BLaER1 (cell line): ENCODE results near the gene SEC61A1.

Experiments
- H3K27ac ChIP-seq: shearing (Covaris generic); formaldehyde crosslinking; 2 replicates; pipeline ENCODE4 v1.8.1; 2022
- H3K27me3 ChIP-seq: shearing (Covaris generic); formaldehyde crosslinking; 2 replicates; pipeline ENCODE4 v1.8.1; 2022
- H3K36me3 ChIP-seq: shearing (Covaris generic); formaldehyde crosslinking; 2 replicates; pipeline ENCODE4 v1.8.1; 2022
- H3K4me1 ChIP-seq: shearing (Covaris generic); formaldehyde crosslinking; 2 replicates; pipeline ENCODE4 v1.8.1; 2022
- H3K4me2 ChIP-seq: shearing (Covaris generic); formaldehyde crosslinking; 2 replicates; pipeline ENCODE4 v1.8.1; 2022
- H3K4me3 ChIP-seq: shearing (Covaris generic); formaldehyde crosslinking; 2 replicates; pipeline ENCODE4 v1.8.1; 2022
- H3K9ac ChIP-seq: shearing (Covaris generic); formaldehyde crosslinking; 2 replicates; pipeline ENCODE4 v1.8.1; 2022
- H3K9me3 ChIP-seq: shearing (Covaris generic); formaldehyde crosslinking; 2 replicates; pipeline ENCODE4 v1.8.1; 2022
- H4K20me1 ChIP-seq: shearing (Covaris generic); formaldehyde crosslinking; 2 replicates; pipeline ENCODE4 v1.8.1; 2022
- Cebpa-rat ChIP-seq: shearing (Covaris generic); IDR thresholded peaks from 2 replicates; pipeline ENCODE4 v1.8.1; 2022

Gene SEC61A1

GRCh38 chr3:128021768-128022372 is 30.4 kb upstream of the SEC61A1 start:
- Histone ChIP-seq H3K4me3 (no peak overlapping the region), H4K20me1 (no peaks in the 10 kb centered on the region), H3K27me3 (no peaks in the 10 kb centered on the region), H3K9me3 (peaks cover 5% of the 10 kb centered on the region), H3K27ac (no peak overlapping the region), H3K4me2 (no peak overlapping the region), H3K36me3 (no peaks in the 10 kb centered on the region), H3K9ac (no peak overlapping the region), H3K4me1 (no peaks in the 10 kb centered on the region)
- no peak for TF ChIP-seq Cebpa-rat

GRCh38 chr3:128033102-128033501 is 19.1 kb upstream of the SEC61A1 start:
- Histone ChIP-seq H3K4me1 (peaks cover 14% of the 10 kb centered on the region), H4K20me1 (no peaks in the 10 kb centered on the region), H3K36me3 (no peaks in the 10 kb centered on the region), H3K27ac (no peak overlapping the region), H3K27me3 (no peaks in the 10 kb centered on the region; the same call in 1 of the 2 replicates), H3K9me3 (no peaks in the 10 kb centered on the region), H3K4me2 (no peak overlapping the region), H3K9ac (no peak overlapping the region), H3K4me3 (no peak overlapping the region)
- TF ChIP-seq Cebpa-rat, result no peak

DNA sequence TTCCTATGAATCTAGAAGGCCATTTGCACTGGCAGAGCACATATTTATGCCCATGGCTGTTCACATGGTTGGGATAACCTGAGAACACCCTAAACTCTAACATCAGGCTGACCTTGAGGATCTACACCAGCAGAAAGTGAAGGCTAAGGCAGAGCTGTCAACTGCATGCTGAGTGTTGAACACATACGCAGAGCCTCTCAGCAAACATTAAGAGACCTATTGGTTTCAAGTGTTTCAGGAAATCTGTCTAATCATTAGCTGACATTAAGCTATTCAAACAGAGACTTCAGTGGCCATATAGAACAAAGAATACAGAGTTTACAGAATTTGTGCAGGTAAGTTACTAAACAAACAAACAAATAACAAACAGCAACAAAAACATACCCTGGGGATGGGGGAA is 16.1 kb upstream of the SEC61A1 start:
- Histone ChIP-seq H3K4me2 (no peak overlapping the region), H3K9ac (no peak overlapping the region), H4K20me1 (no peaks in the 10 kb centered on the region), H3K4me1 (peaks cover 14% of the 10 kb centered on the region), H3K27me3 (no peaks in the 10 kb centered on the region; the same call in 1 of the 2 replicates), H3K4me3 (no peak overlapping the region), H3K36me3 (no peaks in the 10 kb centered on the region), H3K27ac (no peak overlapping the region), H3K9me3 (no peaks in the 10 kb centered on the region)
- TF ChIP-seq Cebpa-rat, result no peak

- Histone ChIP-seq H4K20me1 (no peaks in the 10 kb centered on the region), H3K4me2 (no peak overlapping the region), H3K9ac (no peak overlapping the region), H3K27ac (no peak overlapping the region), H3K4me3 (no peak overlapping the region), H3K9me3 (no peaks in the 10 kb centered on the region), H3K4me1 (0 out of 2 replicates have a peak, but pooled peaks cover under 1% of the 10 kb centered on the region), H3K36me3 (no peaks in the 10 kb centered on the region), H3K27me3 (no peaks in the 10 kb centered on the region)
- TF ChIP-seq Cebpa-rat, result no peak
Measured at GRCh38 chr3:128040041-128040440, 12.2 kb upstream of the SEC61A1 start.

- Histone ChIP-seq H3K27me3 (no peaks in the 10 kb centered on the region), H3K9me3 (no peaks in the 10 kb centered on the region), H3K4me3 (no peak overlapping the region), H3K4me1 (no peaks in the 10 kb centered on the region), H3K27ac (no peak overlapping the region), H3K36me3 (no peaks in the 10 kb centered on the region), H3K4me2 (no peak overlapping the region), H3K9ac (no peak overlapping the region), H4K20me1 (no peaks in the 10 kb centered on the region)
- no peak for TF ChIP-seq Cebpa-rat
Measured at GRCh38 chr3:128040660-128041059, 11.6 kb upstream of the SEC61A1 start.

DNA sequence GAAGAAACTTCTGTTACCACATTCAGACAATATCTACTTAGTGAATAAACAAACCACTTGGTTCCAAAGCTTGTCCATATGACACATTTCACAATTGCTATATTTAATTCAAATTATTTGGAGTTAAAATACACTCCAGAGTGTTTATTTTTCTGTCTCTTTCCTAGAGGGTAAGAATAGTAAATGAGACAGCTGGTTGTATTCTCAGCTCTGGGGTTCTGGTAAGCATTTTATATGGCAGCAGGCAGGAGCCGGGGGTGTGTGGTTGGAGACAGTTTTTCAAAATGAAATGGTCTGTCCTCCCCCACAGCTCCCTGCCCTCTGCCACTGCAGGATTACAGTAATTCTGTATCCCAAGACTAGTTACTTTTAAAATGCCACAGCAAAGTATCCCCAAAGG is 10.9 kb upstream of the SEC61A1 start:
- H3K27me3 ChIP-seq, result no peaks in the 10 kb centered on the region
- no peak overlapping the region for H3K4me3 ChIP-seq
- H3K4me2 ChIP-seq, result no peak overlapping the region
- H3K27ac ChIP-seq, result no peak overlapping the region
- no peaks in the 10 kb centered on the region for H3K4me1 ChIP-seq
- no peaks in the 10 kb centered on the region for H4K20me1 ChIP-seq
- no peak for TF ChIP-seq Cebpa-rat
- H3K9ac ChIP-seq, result no peak overlapping the region
- H3K9me3 ChIP-seq, result no peaks in the 10 kb centered on the region
- no peaks in the 10 kb centered on the region for H3K36me3 ChIP-seq

GRCh38 chr3:128050597-128050996 is 1.6 kb upstream of the SEC61A1 start:
- Histone ChIP-seq H3K9me3 (no peaks in the 10 kb centered on the region), H3K9ac (no peak overlapping the region), H3K4me3 (no peak overlapping the region), H3K27me3 (no peaks in the 10 kb centered on the region), H3K36me3 (peaks cover 18% of the 10 kb centered on the region), H3K27ac (no peak overlapping the region), H3K4me1 (peaks cover 33% of the 10 kb centered on the region), H3K4me2 (no peak overlapping the region), H4K20me1 (peaks cover 29% of the 10 kb centered on the region)
- no peak for TF ChIP-seq Cebpa-rat

GRCh38 chr3:128051459-128051836 is 789 bp upstream of the SEC61A1 start:
- Histone ChIP-seq H3K27ac (peak overlapping the region; percentile 98), H4K20me1 (peaks cover 37% of the 10 kb centered on the region), H3K9ac (peak overlapping the region; percentile 98), H3K4me3 (peak overlapping the region; percentile 99), H3K4me2 (peak overlapping the region; percentile 97), H3K36me3 (peaks cover 26% of the 10 kb centered on the region), H3K4me1 (peaks cover 33% of the 10 kb centered on the region), H3K9me3 (no peaks in the 10 kb centered on the region), H3K27me3 (no peaks in the 10 kb centered on the region)
- no peak for TF ChIP-seq Cebpa-rat

DNA sequence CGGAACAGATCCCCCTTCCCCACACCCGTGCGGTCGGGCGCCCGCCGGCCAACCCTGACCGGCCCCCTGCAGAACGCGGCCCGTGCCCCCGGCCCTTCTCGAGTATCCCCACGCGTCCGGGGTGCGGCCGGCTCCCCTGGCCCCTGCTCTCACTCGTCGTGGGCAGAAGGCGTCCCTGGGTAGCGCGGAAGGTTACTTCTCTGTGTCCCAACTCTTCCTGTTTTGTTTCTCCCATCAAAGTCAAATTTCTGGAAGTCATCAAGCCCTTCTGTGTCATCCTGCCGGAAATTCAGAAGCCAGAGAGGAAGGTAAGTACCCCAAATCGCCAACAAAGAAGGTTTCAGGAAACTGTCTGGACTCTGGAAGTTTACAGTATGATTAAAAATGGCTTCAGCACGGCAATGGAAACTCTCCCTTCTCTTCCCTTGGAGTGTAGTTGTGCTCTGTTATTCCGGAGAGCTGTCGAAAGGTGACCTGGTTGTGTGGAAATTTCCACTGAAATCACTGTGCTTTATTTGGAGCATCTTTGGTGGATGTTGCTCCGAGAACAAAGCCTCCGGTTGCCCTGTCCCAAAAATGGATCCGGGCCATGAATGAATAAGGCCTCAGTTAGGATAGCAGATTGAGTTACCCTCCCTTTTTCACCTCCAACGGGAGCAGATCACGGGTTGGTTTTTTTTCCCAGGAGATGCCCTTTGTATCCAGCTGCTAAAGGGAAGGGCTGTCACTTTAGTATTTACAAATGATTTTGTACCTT is 536 bp downstream of the SEC61A1 start:
- Histone ChIP-seq H3K27ac (peak overlapping the region; percentile 98), H3K9ac (peak overlapping the region; percentile 98), H3K9me3 (no peaks in the 10 kb centered on the region), H3K4me3 (peak overlapping the region; percentile 99), H3K27me3 (no peaks in the 10 kb centered on the region), H3K4me2 (peak overlapping the region; percentile 90), H3K36me3 (peaks cover 39% of the 10 kb centered on the region), H4K20me1 (peaks cover 46% of the 10 kb centered on the region), H3K4me1 (peaks cover 33% of the 10 kb centered on the region)
- no peak for TF ChIP-seq Cebpa-rat

DNA sequence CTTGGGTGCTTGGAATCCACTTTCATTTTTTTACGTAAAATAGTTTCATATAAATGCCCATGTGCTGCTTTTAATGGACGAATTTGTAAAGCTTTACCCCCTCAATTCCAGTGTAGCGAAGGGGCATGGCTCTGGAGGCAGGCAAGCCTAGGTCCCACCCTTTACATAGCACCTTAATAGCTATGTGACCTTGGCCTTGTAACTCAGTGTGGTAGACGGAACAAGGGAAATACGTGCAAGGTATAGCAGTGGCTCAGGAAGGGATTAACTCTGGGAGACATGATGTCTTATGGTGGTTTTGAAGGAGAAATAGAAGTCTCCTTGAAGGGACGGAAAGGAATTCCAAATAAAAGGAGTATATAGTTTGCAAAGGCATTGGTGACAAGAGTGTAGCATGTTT is 1.4 kb downstream of the SEC61A1 start:
- Histone ChIP-seq H3K36me3 (peaks cover 48% of the 10 kb centered on the region), H3K27ac (0 out of 2 replicates have a peak overlapping the region, but pooled peaks have one; percentile 98), H4K20me1 (peaks cover 54% of the 10 kb centered on the region)

More for the DNA sequence above, 1.4 kb downstream of the SEC61A1 start:
- Histone ChIP-seq H3K4me1 (peaks cover 33% of the 10 kb centered on the region), H3K9ac (peak overlapping the region; percentile 98), H3K27me3 (no peaks in the 10 kb centered on the region), H3K9me3 (no peaks in the 10 kb centered on the region), H3K4me3 (peak overlapping the region; percentile 99), H3K4me2 (peak overlapping the region; percentile 90)
- no peak for TF ChIP-seq Cebpa-rat
